SK-N-SH treated with all-trans-retinoic acid at 6 μM for 48 hours (cell line): Measurements from ENCODE around the gene RET.

ENCODE experiments used
- ATAC-seq: fragments of 200-7000 bp; cut with Tn5 transposase; 3 replicates; pipeline ENCODE4 v1.9.1; 2020; ENCODE audit warnings: mild to moderate bottlenecking, moderate library complexity
- ARNTL ChIP-seq: fragments of 450-650 bp; formaldehyde crosslinking; IDR thresholded peaks from 2 replicates; pipeline ENCODE4 v1.5.0; 2020; ENCODE audit warnings: low read depth, mild to moderate bottlenecking, moderate library complexity, borderline replicate concordance
- BACH2 ChIP-seq: fragments of 250-450 bp; sonication (Bioruptor Pico); IDR thresholded peaks from 2 replicates; pipeline ENCODE4 v1.9.0; 2021; ENCODE audit warnings: mild to moderate bottlenecking, borderline replicate concordance
- CSDC2 ChIP-seq: fragments of 250-450 bp; sonication (Bioruptor Pico); IDR thresholded peaks from 2 replicates; pipeline ENCODE4 v1.5.0; 2020; ENCODE audit warnings: mild to moderate bottlenecking, moderate library complexity
- CSRNP3 ChIP-seq: fragments of 250-450 bp; sonication (Bioruptor Pico); IDR thresholded peaks from 2 replicates; pipeline ENCODE4 v1.5.1; 2021; ENCODE audit warnings: mild to moderate bottlenecking, moderate library complexity
- ESRRG ChIP-seq: fragments of 250-450 bp; sonication (Bioruptor Pico); IDR thresholded peaks from 2 replicates; pipeline ENCODE4 v1.6.1; 2021; ENCODE audit warnings: mild to moderate bottlenecking
- GLIS3 ChIP-seq: fragments of 250-450 bp; sonication (Bioruptor Pico); IDR thresholded peaks from 2 replicates; pipeline ENCODE4 v1.5.0; 2020; ENCODE audit warnings: mild to moderate bottlenecking, moderate library complexity
- ISL1 ChIP-seq: fragments of 250-450 bp; sonication (Bioruptor Pico); IDR thresholded peaks from 2 replicates; pipeline ENCODE4 v2.1.2; 2022; ENCODE audit warnings: mild to moderate bottlenecking, moderate library complexity
- OSR1 ChIP-seq: fragments of 250-450 bp; sonication (Bioruptor Pico); IDR thresholded peaks from 2 replicates; pipeline ENCODE4 v1.8.0; 2022; ENCODE audit warnings: moderate library complexity, mild to moderate bottlenecking, inconsistent platforms
- PPARA ChIP-seq: fragments of 250-450 bp; sonication (Bioruptor Pico); IDR thresholded peaks from 2 replicates; pipeline ENCODE4 v1.5.0; 2020; ENCODE audit warnings: mild to moderate bottlenecking, borderline replicate concordance
- RARB ChIP-seq: fragments of 250-450 bp; sonication (Bioruptor Pico); IDR thresholded peaks from 2 replicates; pipeline ENCODE4 v1.8.0; 2021; ENCODE audit warnings: mild to moderate bottlenecking, moderate library complexity
- SNAI2 ChIP-seq: fragments of 250-450 bp; sonication (Bioruptor Pico); IDR thresholded peaks from 2 replicates; pipeline ENCODE4 v1.5.0; 2020; ENCODE audit warnings: mild to moderate bottlenecking, moderate library complexity
- TCF4 ChIP-seq: fragments of 250-450 bp; sonication (Bioruptor Pico); IDR thresholded peaks from 2 replicates; pipeline ENCODE4 v1.8.0; 2021; ENCODE audit warnings: mild to moderate bottlenecking, moderate library complexity, borderline replicate concordance
- TOX ChIP-seq: fragments of 250-450 bp; sonication (Bioruptor Pico); IDR thresholded peaks from 2 replicates; pipeline ENCODE4 v1.8.0; 2021; ENCODE audit warnings: mild to moderate bottlenecking, moderate library complexity, borderline replicate concordance
- ZC3H10 ChIP-seq: fragments of 250-450 bp; sonication (Bioruptor Pico); IDR thresholded peaks from 2 replicates; pipeline ENCODE4 v1.5.1; 2021; ENCODE audit warnings: mild to moderate bottlenecking, moderate library complexity
- ZFP3 ChIP-seq: fragments of 250-450 bp; sonication (Bioruptor Pico); IDR thresholded peaks from 2 replicates; pipeline ENCODE4 v1.5.0; 2020; ENCODE audit warnings: mild to moderate bottlenecking, moderate library complexity
- ZFP30 ChIP-seq: fragments of 450-650 bp; formaldehyde crosslinking; IDR thresholded peaks from 2 replicates; pipeline ENCODE4 v1.5.0; 2022; ENCODE audit warnings: mild to moderate bottlenecking, moderate library complexity
- ZNF70 ChIP-seq: fragments of 450-650 bp; formaldehyde crosslinking; IDR thresholded peaks from 2 replicates; pipeline ENCODE4 v1.5.0; 2020; ENCODE audit warnings: mild to moderate bottlenecking, moderate library complexity
- ZNF8 ChIP-seq: fragments of 450-650 bp; formaldehyde crosslinking; IDR thresholded peaks from 2 replicates; pipeline ENCODE4 v1.5.0; 2020; ENCODE audit warnings: mild to moderate bottlenecking, moderate library complexity
- TF ChIP-seq, protein P1 (sequence below): fragments of 250-450 bp; sonication (Bioruptor Pico); IDR thresholded peaks from 2 replicates; pipeline ENCODE4 v1.5.0; 2020; ENCODE audit warnings: mild to moderate bottlenecking, moderate library complexity
- TF ChIP-seq, protein P2 (sequence below): fragments of 250-450 bp; sonication (Bioruptor Pico); IDR thresholded peaks from 2 replicates; pipeline ENCODE4 v1.8.0; 2021; ENCODE audit warnings: low read depth, mild to moderate bottlenecking, moderate library complexity, borderline replicate concordance
- TF ChIP-seq, protein P3 (sequence below): fragments of 250-450 bp; sonication (Bioruptor Pico); IDR thresholded peaks from 2 replicates; pipeline ENCODE4 v1.8.0; 2020; ENCODE audit warnings: mild to moderate bottlenecking, moderate library complexity, borderline replicate concordance

Gene RET

DNA sequence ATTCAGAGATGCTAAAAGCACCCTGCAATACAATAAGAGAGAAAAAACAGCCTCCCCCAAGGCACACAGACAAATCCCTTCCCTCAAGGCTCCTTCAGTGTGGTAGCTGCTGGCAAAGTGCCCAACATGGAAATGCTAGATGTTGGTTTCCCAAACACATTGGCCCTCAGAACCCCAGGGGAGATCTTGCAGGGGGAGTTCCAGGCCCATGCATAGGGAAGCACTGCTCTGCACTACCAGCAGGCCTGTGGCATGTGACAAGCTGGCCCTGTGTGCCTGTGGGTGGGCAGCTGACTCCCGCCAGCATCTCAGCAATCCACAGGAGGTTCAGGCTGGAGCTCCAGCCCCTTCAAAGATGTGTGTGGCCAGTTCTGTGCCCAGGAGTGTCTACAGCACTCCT, 44.6 kb downstream of the RET start:
- TF ChIP-seq ESRRG (CRISPR knock-in tag) (no peak), BACH2 (no peak), PPARA (CRISPR knock-in tag) (no peak), TOX (CRISPR knock-in tag) (no peak), ZNF8 (CRISPR knock-in tag) (no peak), OSR1 (CRISPR knock-in tag) (no peak), CSDC2 (CRISPR knock-in tag) (no peak)
- TF ChIP-seq, all 23 proteins: peak for 0
- ATAC-seq: no peak

- TF ChIP-seq, protein P1, sequence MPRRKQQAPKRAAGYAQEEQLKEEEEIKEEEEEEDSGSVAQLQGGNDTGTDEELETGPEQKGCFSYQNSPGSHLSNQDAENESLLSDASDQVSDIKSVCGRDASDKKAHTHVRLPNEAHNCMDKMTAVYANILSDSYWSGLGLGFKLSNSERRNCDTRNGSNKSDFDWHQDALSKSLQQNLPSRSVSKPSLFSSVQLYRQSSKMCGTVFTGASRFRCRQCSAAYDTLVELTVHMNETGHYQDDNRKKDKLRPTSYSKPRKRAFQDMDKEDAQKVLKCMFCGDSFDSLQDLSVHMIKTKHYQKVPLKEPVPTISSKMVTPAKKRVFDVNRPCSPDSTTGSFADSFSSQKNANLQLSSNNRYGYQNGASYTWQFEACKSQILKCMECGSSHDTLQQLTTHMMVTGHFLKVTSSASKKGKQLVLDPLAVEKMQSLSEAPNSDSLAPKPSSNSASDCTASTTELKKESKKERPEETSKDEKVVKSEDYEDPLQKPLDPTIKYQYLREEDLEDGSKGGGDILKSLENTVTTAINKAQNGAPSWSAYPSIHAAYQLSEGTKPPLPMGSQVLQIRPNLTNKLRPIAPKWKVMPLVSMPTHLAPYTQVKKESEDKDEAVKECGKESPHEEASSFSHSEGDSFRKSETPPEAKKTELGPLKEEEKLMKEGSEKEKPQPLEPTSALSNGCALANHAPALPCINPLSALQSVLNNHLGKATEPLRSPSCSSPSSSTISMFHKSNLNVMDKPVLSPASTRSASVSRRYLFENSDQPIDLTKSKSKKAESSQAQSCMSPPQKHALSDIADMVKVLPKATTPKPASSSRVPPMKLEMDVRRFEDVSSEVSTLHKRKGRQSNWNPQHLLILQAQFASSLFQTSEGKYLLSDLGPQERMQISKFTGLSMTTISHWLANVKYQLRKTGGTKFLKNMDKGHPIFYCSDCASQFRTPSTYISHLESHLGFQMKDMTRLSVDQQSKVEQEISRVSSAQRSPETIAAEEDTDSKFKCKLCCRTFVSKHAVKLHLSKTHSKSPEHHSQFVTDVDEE (CRISPR knock-in tag): no peak
- TF ChIP-seq GLIS3 (no peak), BACH2 (no peak), ZFP3 (CRISPR knock-in tag) (no peak), TOX (CRISPR knock-in tag) (no peak), PPARA (CRISPR knock-in tag) (no peak), RARB (CRISPR knock-in tag) (no peak), SNAI2 (CRISPR knock-in tag) (no peak), ARNTL (CRISPR knock-in tag) (no peak), ZC3H10 (CRISPR knock-in tag) (no peak), CSRNP3 (CRISPR knock-in tag) (no peak), ESRRG (CRISPR knock-in tag) (no peak), ZNF8 (CRISPR knock-in tag) (no peak), ISL1 (CRISPR knock-in tag) (no peak), TCF4 (CRISPR knock-in tag) (no peak), ZFP30 (CRISPR knock-in tag) (no peak), CSDC2 (CRISPR knock-in tag) (no peak), ZNF70 (CRISPR knock-in tag) (no peak)
- TF ChIP-seq, protein P2, sequence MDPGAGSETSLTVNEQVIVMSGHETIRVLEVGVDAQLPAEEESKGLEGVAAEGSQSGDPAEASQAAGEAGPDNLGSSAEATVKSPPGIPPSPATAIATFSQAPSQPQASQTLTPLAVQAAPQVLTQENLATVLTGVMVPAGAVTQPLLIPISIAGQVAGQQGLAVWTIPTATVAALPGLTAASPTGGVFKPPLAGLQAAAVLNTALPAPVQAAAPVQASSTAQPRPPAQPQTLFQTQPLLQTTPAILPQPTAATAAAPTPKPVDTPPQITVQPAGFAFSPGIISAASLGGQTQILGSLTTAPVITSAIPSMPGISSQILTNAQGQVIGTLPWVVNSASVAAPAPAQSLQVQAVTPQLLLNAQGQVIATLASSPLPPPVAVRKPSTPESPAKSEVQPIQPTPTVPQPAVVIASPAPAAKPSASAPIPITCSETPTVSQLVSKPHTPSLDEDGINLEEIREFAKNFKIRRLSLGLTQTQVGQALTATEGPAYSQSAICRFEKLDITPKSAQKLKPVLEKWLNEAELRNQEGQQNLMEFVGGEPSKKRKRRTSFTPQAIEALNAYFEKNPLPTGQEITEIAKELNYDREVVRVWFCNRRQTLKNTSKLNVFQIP: no peak
- TF ChIP-seq, protein P3, sequence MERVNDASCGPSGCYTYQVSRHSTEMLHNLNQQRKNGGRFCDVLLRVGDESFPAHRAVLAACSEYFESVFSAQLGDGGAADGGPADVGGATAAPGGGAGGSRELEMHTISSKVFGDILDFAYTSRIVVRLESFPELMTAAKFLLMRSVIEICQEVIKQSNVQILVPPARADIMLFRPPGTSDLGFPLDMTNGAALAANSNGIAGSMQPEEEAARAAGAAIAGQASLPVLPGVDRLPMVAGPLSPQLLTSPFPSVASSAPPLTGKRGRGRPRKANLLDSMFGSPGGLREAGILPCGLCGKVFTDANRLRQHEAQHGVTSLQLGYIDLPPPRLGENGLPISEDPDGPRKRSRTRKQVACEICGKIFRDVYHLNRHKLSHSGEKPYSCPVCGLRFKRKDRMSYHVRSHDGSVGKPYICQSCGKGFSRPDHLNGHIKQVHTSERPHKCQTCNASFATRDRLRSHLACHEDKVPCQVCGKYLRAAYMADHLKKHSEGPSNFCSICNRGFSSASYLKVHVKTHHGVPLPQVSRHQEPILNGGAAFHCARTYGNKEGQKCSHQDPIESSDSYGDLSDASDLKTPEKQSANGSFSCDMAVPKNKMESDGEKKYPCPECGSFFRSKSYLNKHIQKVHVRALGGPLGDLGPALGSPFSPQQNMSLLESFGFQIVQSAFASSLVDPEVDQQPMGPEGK (CRISPR knock-in tag): no peak
Observed at GRCh38 chr10:43122096-43122495, 45.2 kb downstream of the RET start.

GRCh38 chr10:43122826-43123225, 46.0 kb downstream of the RET start:
- ATAC-seq: no peak

More at GRCh38 chr10:43122096-43122495, 45.2 kb downstream of the RET start:
- no peak for ATAC-seq

More at GRCh38 chr10:43122826-43123225, 46.0 kb downstream of the RET start:
- TF ChIP-seq ZC3H10 (CRISPR knock-in tag) (no peak), ARNTL (CRISPR knock-in tag) (no peak), ZFP3 (CRISPR knock-in tag) (no peak), CSRNP3 (CRISPR knock-in tag) (no peak), ZNF8 (CRISPR knock-in tag) (no peak)
- TF ChIP-seq, protein P1 (CRISPR knock-in tag): no peak
